Measurements from ENCODE around the gene MC1R.

GRCh38 chr16:89965447-89966225 is 47.0 kb downstream of the MC1R start:
- TF ChIP-seq CEBPB (IDR thresholded peaks at IDR 0.05; ENCODE audit: low read depth, low read length) (no peak), EGR1 (IDR thresholded peaks at IDR 0.05; ENCODE audit: borderline replicate concordance, low read depth, low read length) (no peak), POLR2AphosphoS5 (IDR thresholded peaks at IDR 0.05; ENCODE audit: low read depth, low read length) (no peak), POLR2A (IDR thresholded peaks at IDR 0.05; ENCODE audit: control extremely low read depth in 1 of 2, low read depth in 2 of 2, low read length in 2 of 2) (no peak), CTCF (IDR thresholded peaks at IDR 0.05; ENCODE audit: control extremely low read depth in 1 of 3, insufficient read depth in 1 of 3, low read depth in 1 of 3, low read length in 3 of 3) (no peak), GTF2F1 (IDR thresholded peaks at IDR 0.05; ENCODE audit: borderline replicate concordance, low read depth, low read length) (no peak), SP2 (IDR thresholded peaks at IDR 0.05; ENCODE audit: low read length) (no peak), USF2 (IDR thresholded peaks at IDR 0.05; ENCODE audit: low read length) (no peak), SP1 (IDR thresholded peaks at IDR 0.05; ENCODE audit: low read depth, low read length) (no peak), TAF1 (IDR thresholded peaks at IDR 0.05; ENCODE audit: low read depth, low read length) (no peak), GABPA (IDR thresholded peaks at IDR 0.05; ENCODE audit: borderline replicate concordance, insufficient read depth, low read length) (no peak), YY1 (IDR thresholded peaks at IDR 0.05; ENCODE audit: low read depth, low read length) (no peak), CBX5 (IDR thresholded peaks at IDR 0.05; ENCODE audit: low read depth, low read length) (no peak)
